ENCODE data around the gene SLC35E1.

DNA sequence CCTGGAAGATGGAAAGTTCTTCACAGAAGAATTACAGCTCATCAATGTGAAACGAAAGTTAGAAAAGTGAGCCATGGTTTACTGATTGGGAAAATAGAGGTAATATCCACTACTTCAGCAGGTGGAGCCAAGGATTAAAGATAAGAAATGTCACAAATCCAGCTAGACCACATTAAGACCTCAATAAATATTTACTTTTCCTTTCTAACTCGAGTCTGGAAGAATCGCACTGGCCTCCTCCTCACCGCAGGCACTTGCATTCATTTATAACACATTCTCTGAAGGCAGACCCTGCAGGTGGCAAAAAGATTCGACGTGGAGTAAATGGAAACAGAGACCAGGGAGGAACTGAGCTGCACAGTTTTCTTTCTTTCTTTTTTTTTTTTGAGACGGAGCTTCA is 7.4 kb downstream of the SLC35E1 start:
- TF ChIP-seq POLR2A (IDR thresholded peaks at IDR 0.05) (no peak), POLR2AphosphoS5 (IDR thresholded peaks at IDR 0.05) (no peak)
- TF ChIP-seq, protein P1, sequence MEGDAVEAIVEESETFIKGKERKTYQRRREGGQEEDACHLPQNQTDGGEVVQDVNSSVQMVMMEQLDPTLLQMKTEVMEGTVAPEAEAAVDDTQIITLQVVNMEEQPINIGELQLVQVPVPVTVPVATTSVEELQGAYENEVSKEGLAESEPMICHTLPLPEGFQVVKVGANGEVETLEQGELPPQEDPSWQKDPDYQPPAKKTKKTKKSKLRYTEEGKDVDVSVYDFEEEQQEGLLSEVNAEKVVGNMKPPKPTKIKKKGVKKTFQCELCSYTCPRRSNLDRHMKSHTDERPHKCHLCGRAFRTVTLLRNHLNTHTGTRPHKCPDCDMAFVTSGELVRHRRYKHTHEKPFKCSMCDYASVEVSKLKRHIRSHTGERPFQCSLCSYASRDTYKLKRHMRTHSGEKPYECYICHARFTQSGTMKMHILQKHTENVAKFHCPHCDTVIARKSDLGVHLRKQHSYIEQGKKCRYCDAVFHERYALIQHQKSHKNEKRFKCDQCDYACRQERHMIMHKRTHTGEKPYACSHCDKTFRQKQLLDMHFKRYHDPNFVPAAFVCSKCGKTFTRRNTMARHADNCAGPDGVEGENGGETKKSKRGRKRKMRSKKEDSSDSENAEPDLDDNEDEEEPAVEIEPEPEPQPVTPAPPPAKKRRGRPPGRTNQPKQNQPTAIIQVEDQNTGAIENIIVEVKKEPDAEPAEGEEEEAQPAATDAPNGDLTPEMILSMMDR (IDR thresholded peaks at IDR 0.05 in 8 of 11, conservative IDR thresholded peaks at IDR 0.05 in 3 of 11), result no peak

All from spleen (tissue), 7 donors.